Activated CD4-positive, alpha-beta memory T cell treated with anti-CD3 and anti-CD28 coated beads for 36 hours (primary cell): ENCODE measurements around the gene ARHGAP6. TPM values are rescaled to one million over a fixed set of nuclear protein-coding genes. Genes with fewer than 3 reads are reported as not detected.

ENCODE experiments used
- CTCF ChIA-PET: fragments of 350-600 bp; sonication (Branson Sonifier 250); formaldehyde crosslinking; loops from one replicate; lab custom pipeline; 2021; ENCODE audit warnings: antibody characterized with exemption, inconsistent platforms; lab: Charles Lee
- POLR2A ChIA-PET: fragments of 350-600 bp; sonication (Branson Sonifier 250); formaldehyde crosslinking; loops from one replicate; lab custom pipeline; 2021; ENCODE audit warnings: antibody characterized with exemption; lab: Charles Lee
- DNase-seq: peaks from one replicate; pipeline ENCODE4 v3.0.0-alpha.2; 2020
- H3K27ac Mint-ChIP-seq: one replicate; pipeline ENCODE4 v1.8.0; 2021; ENCODE audit warnings: mixed read lengths
- H3K27me3 Mint-ChIP-seq: one replicate; pipeline ENCODE4 v1.8.0; 2021; ENCODE audit warnings: mixed read lengths
- H3K36me3 Mint-ChIP-seq: one replicate; pipeline ENCODE4 v1.8.0; 2021; ENCODE audit warnings: mixed read lengths
- H3K4me1 Mint-ChIP-seq: one replicate; pipeline ENCODE4 v1.8.0; 2021; ENCODE audit warnings: low read depth, mixed read lengths
- H3K4me3 Mint-ChIP-seq: one replicate; pipeline ENCODE4 v1.8.0; 2021; ENCODE audit warnings: mild to moderate bottlenecking, mixed read lengths
- H3K9me3 Mint-ChIP-seq: one replicate; pipeline ENCODE4 v1.8.0; 2021; ENCODE audit warnings: mixed read lengths
- intact Hi-C: fragments of 100-400 bp; cut with micrococcal nuclease; formaldehyde crosslinking; loops from one replicate; pipeline ENCODE4 v1.15.1; 2023
- total RNA-seq, 2 experiments: library from RNA; stranded (reverse); gene quantifications; one replicate each; pipeline ENCODE4 v1.2.3, GENCODE V29; 2021

ARHGAP6 gene
- total RNA-seq, 2 experiments from 2014 or later, result not detected

DNA sequence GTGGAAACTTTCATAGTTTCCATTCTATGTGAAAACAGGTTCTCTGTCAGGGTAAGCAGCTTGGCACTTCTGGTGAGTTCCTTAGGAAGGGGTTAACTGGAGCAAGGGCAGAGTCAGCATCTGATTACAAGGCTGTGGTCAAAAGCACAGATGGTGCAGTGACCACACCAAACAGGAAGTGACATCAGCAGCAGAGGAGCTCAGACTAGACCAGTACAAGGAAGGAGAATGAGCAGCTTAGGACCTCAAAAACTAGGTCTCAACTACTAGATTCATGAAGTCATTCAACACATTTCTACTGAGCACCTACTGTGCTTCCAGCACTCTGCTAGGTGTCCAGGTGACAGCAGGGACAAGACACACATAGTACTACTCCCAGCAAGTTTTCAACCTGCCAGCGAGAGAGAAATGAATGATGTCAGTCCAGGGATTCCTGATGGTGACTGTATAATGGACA, 242.3 kb downstream of the ARHGAP6 start:
- no peak overlapping the region for H3K4me3 Mint-ChIP-seq
- ChIA-PET CTCF (no interaction called here), POLR2A (no interaction called here)
- H3K36me3 Mint-ChIP-seq, result no peaks in the 10 kb centered on the region
- H3K4me1 Mint-ChIP-seq, result no peaks in the 10 kb centered on the region
- intact Hi-C loops, result no loop called here
- no peak for DNase-seq
- H3K27ac Mint-ChIP-seq, result no peak overlapping the region
- H3K9me3 Mint-ChIP-seq, result no peaks in the 10 kb centered on the region
- peaks cover 3% of the 10 kb centered on the region for H3K27me3 Mint-ChIP-seq

DNA sequence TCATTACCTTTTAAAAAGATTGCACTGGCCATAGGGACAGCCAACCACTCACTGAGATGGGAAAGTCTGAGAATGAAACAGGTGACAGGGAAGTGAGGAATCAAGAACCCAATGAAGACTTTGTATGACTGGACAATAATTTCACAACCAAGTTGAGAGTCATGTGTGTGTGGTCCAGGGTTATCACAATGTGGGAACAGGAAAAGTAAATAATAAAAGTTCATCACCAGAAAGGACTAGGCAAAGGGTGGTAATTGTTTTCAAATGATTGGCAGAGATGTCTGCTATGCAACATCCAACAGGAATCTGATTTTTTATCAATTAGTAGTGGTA, 243.2 kb downstream of the ARHGAP6 start:
- intact Hi-C loops, result no loop called here
- ChIA-PET POLR2A (no interaction called here), CTCF (no interaction called here)
- H3K4me1 Mint-ChIP-seq, result no peaks in the 10 kb centered on the region
- no peaks in the 10 kb centered on the region for H3K36me3 Mint-ChIP-seq
- H3K27ac Mint-ChIP-seq, result no peak overlapping the region
- DNase-seq, result no peak
- no peaks in the 10 kb centered on the region for H3K9me3 Mint-ChIP-seq
- H3K4me3 Mint-ChIP-seq, result no peak overlapping the region
- no peaks in the 10 kb centered on the region for H3K27me3 Mint-ChIP-seq

DNA sequence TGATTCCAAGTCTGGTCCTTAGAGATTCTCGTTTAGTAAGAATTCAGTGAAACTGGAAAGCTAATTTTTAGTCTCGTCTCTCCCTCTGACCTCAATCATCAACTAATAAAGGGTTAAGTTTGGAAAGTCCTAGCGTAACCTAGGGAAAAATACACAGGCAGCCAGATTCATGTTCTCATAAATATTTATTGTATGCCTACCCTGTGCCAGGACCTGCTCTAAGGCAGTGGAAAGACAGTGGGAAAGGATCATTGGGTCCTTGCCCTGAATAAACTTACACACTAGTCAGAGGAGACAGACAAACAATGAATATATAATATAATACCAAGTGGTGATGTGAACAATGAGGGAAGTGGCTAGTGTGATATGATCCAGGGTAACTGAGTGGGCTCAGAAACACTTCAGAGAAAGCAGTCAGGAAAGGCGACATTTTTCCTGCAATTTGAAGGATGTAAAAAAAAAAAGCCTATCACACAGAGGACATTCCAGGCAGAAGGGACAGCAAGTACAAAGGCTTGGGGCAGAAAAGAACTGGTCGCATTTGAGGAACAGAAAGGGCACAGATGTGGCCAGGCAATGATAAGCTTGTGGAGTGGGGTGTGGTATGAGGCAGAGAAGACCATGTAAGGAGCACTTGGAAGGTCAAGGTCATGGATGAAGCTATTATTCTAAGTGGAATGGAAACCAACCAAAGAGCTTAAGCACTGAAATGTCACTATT, 243.8 kb downstream of the ARHGAP6 start:
- CTCF ChIA-PET, result no interaction called here
- POLR2A ChIA-PET, result no interaction called here
- H3K36me3 Mint-ChIP-seq, result no peaks in the 10 kb centered on the region
- no peaks in the 10 kb centered on the region for H3K4me1 Mint-ChIP-seq
- H3K9me3 Mint-ChIP-seq, result no peaks in the 10 kb centered on the region
- DNase-seq, result no peak
- no peak overlapping the region for H3K4me3 Mint-ChIP-seq
- H3K27me3 Mint-ChIP-seq, result no peaks in the 10 kb centered on the region
- no peak overlapping the region for H3K27ac Mint-ChIP-seq
- intact Hi-C loops, result no loop called here

DNA sequence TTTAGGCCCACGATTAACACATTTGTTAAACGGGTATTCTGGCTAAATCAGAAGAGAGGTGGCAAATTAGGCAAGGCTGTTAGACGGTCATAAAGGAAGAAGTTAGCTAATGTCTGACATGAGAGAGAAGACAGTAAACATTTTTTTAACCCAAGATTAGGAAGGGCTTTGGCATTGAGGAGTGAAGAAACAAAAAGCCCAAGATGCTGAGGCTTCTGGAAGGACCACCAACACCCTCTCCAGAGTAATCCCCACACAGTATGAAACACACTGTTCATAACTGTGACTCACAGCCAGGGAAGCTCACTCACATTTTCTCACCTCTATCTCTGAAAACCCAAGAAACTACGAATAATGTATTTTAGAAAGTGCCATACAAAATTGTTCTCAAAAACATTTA, 244.9 kb downstream of the ARHGAP6 start:
- H3K4me3 Mint-ChIP-seq, result no peak overlapping the region
- ChIA-PET POLR2A (no interaction called here), CTCF (no interaction called here)
- intact Hi-C loops, result no loop called here
- no peaks in the 10 kb centered on the region for H3K27me3 Mint-ChIP-seq
- H3K36me3 Mint-ChIP-seq, result no peaks in the 10 kb centered on the region
- H3K9me3 Mint-ChIP-seq, result no peaks in the 10 kb centered on the region
- no peak overlapping the region for H3K27ac Mint-ChIP-seq
- no peaks in the 10 kb centered on the region for H3K4me1 Mint-ChIP-seq
- no peak for DNase-seq

DNA sequence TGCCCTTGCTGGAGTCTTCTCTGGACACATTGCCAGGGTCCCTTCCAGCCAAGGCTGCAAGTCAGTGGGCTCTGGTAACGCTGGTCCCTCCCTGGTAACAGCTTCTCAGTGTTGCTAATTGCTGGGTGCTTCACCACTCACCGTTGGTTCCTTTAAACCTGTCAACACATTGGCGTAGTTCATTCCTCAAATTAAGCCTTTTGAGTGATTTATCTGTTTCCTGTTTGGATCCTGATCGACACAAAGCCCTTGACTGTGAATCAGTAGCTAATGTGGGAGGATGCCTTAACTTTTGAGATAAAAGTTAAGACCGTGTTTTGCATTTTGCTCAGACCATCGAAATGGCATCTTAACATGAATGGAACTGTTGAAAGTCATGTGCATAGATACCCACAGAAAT, 246.6 kb downstream of the ARHGAP6 start:
- POLR2A ChIA-PET, result no interaction called here
- Mint-ChIP-seq H3K27ac (no peak overlapping the region), H3K4me3 (no peak overlapping the region), H3K4me1 (no peaks in the 10 kb centered on the region), H3K27me3 (peaks cover 1% of the 10 kb centered on the region), H3K9me3 (no peaks in the 10 kb centered on the region), H3K36me3 (no peaks in the 10 kb centered on the region)
- CTCF ChIA-PET, result no interaction called here
- intact Hi-C loops, result no loop called here
- no peak for DNase-seq

DNA sequence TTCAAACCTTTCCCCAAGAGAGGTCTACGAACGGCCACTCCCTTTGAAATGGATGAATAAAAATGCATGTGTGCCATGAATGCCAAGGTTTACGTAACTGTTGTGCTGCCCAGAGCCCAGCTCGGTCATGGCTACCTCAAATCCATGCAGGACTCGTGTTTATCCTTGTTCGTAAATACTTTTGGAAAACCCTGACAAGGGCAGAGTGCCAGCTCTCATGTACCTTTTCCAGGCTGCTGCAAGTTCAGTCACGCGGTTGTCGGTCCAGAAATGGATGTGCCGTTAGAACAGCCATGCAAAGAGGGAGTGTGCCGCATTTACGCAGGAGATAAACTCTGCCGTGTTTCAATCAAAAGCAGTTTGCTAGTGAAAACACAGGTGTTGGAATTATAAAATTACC, 249.1 kb downstream of the ARHGAP6 start:
- no peaks in the 10 kb centered on the region for H3K4me1 Mint-ChIP-seq
- H3K27me3 Mint-ChIP-seq, result peaks cover 1% of the 10 kb centered on the region
- POLR2A ChIA-PET, result no interaction called here
- H3K9me3 Mint-ChIP-seq, result no peaks in the 10 kb centered on the region
- intact Hi-C loops, result no loop called here
- H3K36me3 Mint-ChIP-seq, result no peaks in the 10 kb centered on the region
- no peak overlapping the region for H3K4me3 Mint-ChIP-seq
- CTCF ChIA-PET, result no interaction called here
- DNase-seq, result no peak
- no peak overlapping the region for H3K27ac Mint-ChIP-seq

DNA sequence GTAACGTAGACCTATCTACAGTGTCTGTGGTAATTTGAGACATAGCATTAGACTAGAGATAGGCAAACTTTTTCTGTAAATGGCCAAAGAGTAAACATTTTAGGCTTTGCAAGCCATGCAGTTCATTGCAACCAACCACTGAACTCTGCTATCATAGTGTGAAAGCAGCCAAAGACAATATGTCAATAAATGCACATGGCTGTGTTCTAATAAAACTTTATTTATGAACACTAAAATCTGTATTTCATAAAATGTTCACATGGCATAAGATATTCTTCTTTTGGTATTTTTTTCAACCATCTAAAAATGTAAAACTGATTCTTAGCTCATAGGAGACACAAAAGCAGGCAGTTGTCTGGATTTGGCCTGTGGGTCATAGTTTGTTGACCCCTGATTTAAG, 251.6 kb downstream of the ARHGAP6 start:
- Mint-ChIP-seq H3K9me3 (no peaks in the 10 kb centered on the region), H3K27me3 (peaks cover 1% of the 10 kb centered on the region), H3K27ac (no peak overlapping the region), H3K4me3 (no peak overlapping the region), H3K4me1 (no peaks in the 10 kb centered on the region), H3K36me3 (no peaks in the 10 kb centered on the region)
- no peak for DNase-seq
- POLR2A ChIA-PET, result no interaction called here
- CTCF ChIA-PET, result no interaction called here
- intact Hi-C loops, result no loop called here

DNA sequence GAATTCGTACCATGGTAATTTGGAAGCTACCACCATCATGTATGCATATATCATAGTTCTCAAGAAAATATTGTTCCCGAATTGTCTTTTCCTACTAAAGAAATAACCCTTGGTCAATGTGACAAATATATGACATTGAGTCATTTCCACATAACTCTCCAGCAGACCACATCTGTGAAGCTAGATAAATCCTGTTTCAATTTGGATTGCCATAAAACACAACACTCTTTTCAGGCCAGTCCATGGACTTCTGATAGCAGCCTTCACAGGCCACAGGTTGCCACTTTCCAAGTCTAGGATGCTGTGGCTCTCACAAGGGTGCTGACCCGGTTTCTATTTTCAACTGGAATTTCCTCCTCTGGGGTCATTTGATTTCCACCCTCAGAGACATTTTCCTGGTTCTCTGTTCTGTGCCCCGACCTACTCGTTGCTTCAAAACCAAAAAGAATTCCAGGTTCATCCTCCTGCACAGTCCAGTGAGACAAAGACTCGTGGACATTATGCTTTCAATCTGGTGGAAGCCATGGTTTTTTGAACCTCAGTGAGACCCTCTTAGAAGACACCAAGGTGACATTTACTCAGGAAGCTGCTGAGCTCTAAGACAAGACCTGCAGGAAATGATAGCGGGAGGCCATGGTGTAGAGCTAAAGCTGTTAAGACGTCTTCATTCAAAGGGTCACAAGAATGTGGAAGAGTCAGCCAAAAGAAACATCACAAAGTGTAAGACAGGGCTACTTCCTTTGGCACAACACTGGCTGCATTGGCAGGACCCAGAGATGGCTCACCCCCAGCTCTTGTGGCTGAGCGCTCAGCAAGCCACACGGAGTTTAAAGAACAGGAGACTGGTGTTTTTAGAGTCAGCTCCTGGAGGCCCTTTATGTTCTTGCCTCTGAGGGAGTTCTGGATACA, 252.8 kb downstream of the ARHGAP6 start:
- Mint-ChIP-seq H3K27me3 (peaks cover 1% of the 10 kb centered on the region), H3K4me1 (no peaks in the 10 kb centered on the region), H3K4me3 (no peak overlapping the region), H3K9me3 (no peaks in the 10 kb centered on the region), H3K36me3 (no peaks in the 10 kb centered on the region), H3K27ac (no peak overlapping the region)
- ChIA-PET CTCF (no interaction called here), POLR2A (no interaction called here)
- intact Hi-C loops, result no loop called here
- no peak for DNase-seq

DNA sequence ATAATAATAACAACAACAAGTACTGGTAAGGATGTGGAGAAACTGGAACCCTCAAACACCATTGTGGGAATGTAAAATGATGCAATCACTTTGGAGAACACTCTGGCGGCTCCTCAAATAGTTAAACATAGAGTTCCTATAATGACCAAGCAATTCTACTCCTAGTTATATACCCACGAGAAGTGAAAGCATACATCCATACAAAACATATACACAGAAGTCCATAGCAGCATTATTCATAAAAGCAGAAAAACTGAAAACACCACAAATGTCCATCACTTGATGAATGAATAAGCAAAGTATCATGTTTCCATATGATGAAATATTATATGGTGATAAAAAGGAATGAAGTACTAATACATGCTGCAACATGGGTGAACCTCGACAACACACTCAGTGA, 255.8 kb downstream of the ARHGAP6 start:
- no peak overlapping the region for H3K27ac Mint-ChIP-seq
- ChIA-PET POLR2A (no interaction called here), CTCF (no interaction called here)
- H3K36me3 Mint-ChIP-seq, result no peaks in the 10 kb centered on the region
- no peaks in the 10 kb centered on the region for H3K27me3 Mint-ChIP-seq
- no peaks in the 10 kb centered on the region for H3K4me1 Mint-ChIP-seq
- no peaks in the 10 kb centered on the region for H3K9me3 Mint-ChIP-seq
- intact Hi-C loops, result no loop called here
- DNase-seq, result no peak
- no peak overlapping the region for H3K4me3 Mint-ChIP-seq

DNA sequence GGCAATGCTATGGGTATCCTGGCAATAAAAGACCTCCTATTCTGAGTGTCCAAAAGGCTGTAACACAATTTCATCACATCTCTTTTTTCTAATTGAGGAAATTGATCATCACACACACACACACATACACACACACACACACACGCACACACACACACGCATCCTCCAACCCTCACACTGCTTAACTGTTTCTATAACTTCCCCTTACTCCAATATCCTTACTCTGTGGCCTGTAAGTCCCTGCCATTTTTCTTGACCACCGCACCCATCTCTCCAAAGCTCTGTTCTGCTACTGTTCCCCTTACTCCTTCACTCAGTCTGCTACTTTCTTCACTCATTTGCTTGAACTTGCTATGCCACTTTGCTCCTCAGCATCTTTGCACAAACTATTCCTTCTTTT, 256.9 kb downstream of the ARHGAP6 start:
- intact Hi-C loops, result no loop called here
- Mint-ChIP-seq H3K9me3 (no peaks in the 10 kb centered on the region), H3K4me1 (no peaks in the 10 kb centered on the region), H3K27me3 (no peaks in the 10 kb centered on the region), H3K4me3 (no peak overlapping the region), H3K27ac (no peak overlapping the region), H3K36me3 (no peaks in the 10 kb centered on the region)
- DNase-seq, result no peak
- ChIA-PET POLR2A (no interaction called here), CTCF (no interaction called here)

DNA sequence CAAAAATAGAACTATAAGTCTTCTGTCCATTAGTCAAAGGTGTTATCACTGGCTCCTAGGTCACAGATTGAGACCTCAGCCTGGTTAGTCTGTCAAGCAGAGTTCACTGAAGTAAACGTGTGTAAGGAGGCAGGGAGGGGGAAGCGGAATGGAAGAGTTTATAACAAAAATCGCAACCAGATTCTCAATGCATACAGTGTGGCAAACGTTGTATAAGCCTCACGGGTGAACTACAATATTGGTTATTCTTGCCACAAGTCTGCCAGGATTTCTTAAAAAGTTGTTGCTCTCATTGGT, 257.7 kb downstream of the ARHGAP6 start:
- Mint-ChIP-seq H3K9me3 (no peaks in the 10 kb centered on the region), H3K27ac (no peak overlapping the region), H3K27me3 (no peaks in the 10 kb centered on the region), H3K4me1 (no peaks in the 10 kb centered on the region), H3K4me3 (no peak overlapping the region), H3K36me3 (no peaks in the 10 kb centered on the region)
- ChIA-PET CTCF (no interaction called here), POLR2A (no interaction called here)
- intact Hi-C loops, result no loop called here
- DNase-seq, result no peak

DNA sequence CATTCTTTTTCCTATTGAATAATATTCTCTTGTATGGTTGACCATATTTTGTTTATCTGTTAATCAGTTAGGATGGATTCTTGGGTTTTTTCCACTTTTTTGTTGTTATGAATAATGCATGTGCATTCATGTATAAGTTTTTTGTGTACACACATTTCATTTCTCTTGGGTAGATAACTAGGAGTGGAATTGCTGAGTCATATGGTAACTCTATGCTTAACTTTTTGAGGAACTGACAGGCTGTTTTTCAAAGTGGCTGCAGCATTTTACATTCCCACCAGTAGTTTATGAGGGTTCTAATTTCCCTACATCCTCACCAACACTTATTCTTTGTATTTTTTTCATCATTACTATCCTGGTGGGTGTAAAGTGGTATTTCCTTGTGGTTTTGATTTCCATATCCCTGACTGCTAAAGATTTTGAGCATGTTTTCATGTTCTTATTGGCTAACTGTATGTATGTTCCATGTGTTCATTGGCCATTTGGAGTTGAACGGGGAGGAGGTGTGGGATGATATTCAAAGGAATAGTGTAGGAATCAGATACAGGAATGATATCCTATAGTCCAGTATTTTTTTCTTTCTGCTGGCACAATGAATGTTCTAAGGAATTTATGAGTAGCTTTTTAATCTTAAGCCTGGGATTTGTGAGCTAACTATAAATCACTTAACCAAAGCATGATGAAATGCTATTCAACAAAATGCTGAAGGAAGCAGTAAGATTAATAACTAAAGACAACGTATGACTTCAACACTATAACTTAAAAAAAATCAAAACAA, 258.2 kb downstream of the ARHGAP6 start:
- Mint-ChIP-seq H3K36me3 (no peaks in the 10 kb centered on the region), H3K27me3 (no peaks in the 10 kb centered on the region), H3K27ac (no peak overlapping the region), H3K9me3 (no peaks in the 10 kb centered on the region), H3K4me3 (no peak overlapping the region), H3K4me1 (no peaks in the 10 kb centered on the region)
- intact Hi-C loops, result no loop called here
- POLR2A ChIA-PET, result no interaction called here
- CTCF ChIA-PET, result no interaction called here
- no peak for DNase-seq
